ENCODE data around the gene ILDR2. TPM values are rescaled to one million over a fixed set of nuclear protein-coding genes. Genes with fewer than 3 reads are reported as not detected.
"Not testable (repeated sequence)": the region's sequence is repeated elsewhere in the genome, so short reads cannot be mapped to it uniquely, and the experiment has no call there.

ILDR2 gene
- total RNA-seq, 2 experiments from 2014 or later, result 0.47 to 0.67 TPM

- H3K27me3 Mint-ChIP-seq, result peaks cover 45% of the 10 kb centered on the region
- intact Hi-C loops (cut with DNase I, micrococcal nuclease), result loop anchor here in 1 of 2 experiments (5.0 kb wide), 1 partner anchor 1293 kb away; the partner anchor contains the start of gene TIPRL
- ATAC-seq (ENCODE audit: poor library complexity) (peak; percentile 78), DNase-seq (peak in 11 of 14 experiments; percentile 2 to 57 (median 19))
- Histone ChIP-seq H3K4me1 (ENCODE audit: insufficient read depth, low read length) (peaks cover 13% of the 10 kb centered on the region), H3K27me3 (ENCODE audit: control insufficient read depth in 1 of 2, insufficient read depth in 2 of 2, low read length in 2 of 2) (peaks cover 23 to 26% of the 10 kb centered on the region in 2 experiments), H3K9me3 (ENCODE audit: control insufficient read depth in 1 of 2, insufficient read depth in 1 of 2, low read length in 2 of 2) (peaks cover 0 to 7% of the 10 kb centered on the region in 2 experiments), H3K4me3 (ENCODE audit: low read length) (no peak overlapping the region), H3K27ac (ENCODE audit: low read depth in 1 of 2, low read length in 2 of 2) (no peak overlapping the region), H3K36me3 (ENCODE audit: insufficient read depth, low read length) (no peaks in the 10 kb centered on the region)
- H3K27ac Mint-ChIP-seq, result no peak overlapping the region
- peaks cover 22% of the 10 kb centered on the region for H3K4me1 Mint-ChIP-seq (ENCODE audit: low read depth)
- no peaks in the 10 kb centered on the region for H3K9me3 Mint-ChIP-seq
- CTCF ChIA-PET, result interaction anchor here (2.0 kb wide), 1 partner anchor 26 kb away, joined by 6 read pairs; no protein-coding TSS in a partner anchor
- no peaks in the 10 kb centered on the region for H3K36me3 Mint-ChIP-seq (ENCODE audit: low read depth)
- POLR2A ChIA-PET, result interaction anchor here (0.6 to 1.6 kb wide), 2 partner anchors 46 to 670 kb away, joined by 3 read pairs; no protein-coding TSS in a partner anchor
- no peak overlapping the region for H3K4me3 Mint-ChIP-seq
- peak; percentile 45 for TF ChIP-seq CTCF (IDR thresholded peaks at IDR 0.05)
Observed at GRCh38 chr1:166884040-166884642, 91.2 kb downstream of the ILDR2 start.

GRCh38 chr1:166882893-166883292, 92.4 kb downstream of the ILDR2 start:
- no peak overlapping the region for H3K4me3 Mint-ChIP-seq
- peaks cover 36% of the 10 kb centered on the region for H3K27me3 Mint-ChIP-seq
- H3K9me3 Mint-ChIP-seq, result no peaks in the 10 kb centered on the region
- Histone ChIP-seq H3K4me3 (ENCODE audit: low read length) (no peak overlapping the region), H3K27ac (ENCODE audit: low read depth in 1 of 2, low read length in 2 of 2) (no peak overlapping the region), H3K4me1 (ENCODE audit: insufficient read depth, low read length) (peaks cover 13% of the 10 kb centered on the region), H3K27me3 (ENCODE audit: control insufficient read depth in 1 of 2, insufficient read depth in 2 of 2, low read length in 2 of 2) (peaks cover 23 to 26% of the 10 kb centered on the region in 2 experiments), H3K36me3 (ENCODE audit: insufficient read depth, low read length) (no peaks in the 10 kb centered on the region), H3K9me3 (ENCODE audit: control insufficient read depth in 1 of 2, insufficient read depth in 1 of 2, low read length in 2 of 2) (peaks cover 0 to 7% of the 10 kb centered on the region in 2 experiments)
- intact Hi-C loops (cut with DNase I, micrococcal nuclease), result loop anchor here in 1 of 2 experiments (5.0 kb wide), 1 partner anchor 1294 kb away; the partner anchor contains the start of gene TIPRL
- H3K36me3 Mint-ChIP-seq (ENCODE audit: low read depth), result no peaks in the 10 kb centered on the region
- peaks cover 22% of the 10 kb centered on the region for H3K4me1 Mint-ChIP-seq (ENCODE audit: low read depth)
- POLR2A ChIA-PET, result interaction anchor here (1.6 kb wide), 1 partner anchor 44 kb away, joined by 3 read pairs; no protein-coding TSS in a partner anchor
- H3K27ac Mint-ChIP-seq, result no peak overlapping the region
- CTCF ChIA-PET, result interaction anchor here (2.0 kb wide), 1 partner anchor 28 kb away, joined by 6 read pairs; no protein-coding TSS in a partner anchor
- ATAC-seq (ENCODE audit: poor library complexity) (no peak), DNase-seq (peak in 1 of 14 experiments; percentile 9)
- no peak for TF ChIP-seq CTCF (IDR thresholded peaks at IDR 0.05)

DNA sequence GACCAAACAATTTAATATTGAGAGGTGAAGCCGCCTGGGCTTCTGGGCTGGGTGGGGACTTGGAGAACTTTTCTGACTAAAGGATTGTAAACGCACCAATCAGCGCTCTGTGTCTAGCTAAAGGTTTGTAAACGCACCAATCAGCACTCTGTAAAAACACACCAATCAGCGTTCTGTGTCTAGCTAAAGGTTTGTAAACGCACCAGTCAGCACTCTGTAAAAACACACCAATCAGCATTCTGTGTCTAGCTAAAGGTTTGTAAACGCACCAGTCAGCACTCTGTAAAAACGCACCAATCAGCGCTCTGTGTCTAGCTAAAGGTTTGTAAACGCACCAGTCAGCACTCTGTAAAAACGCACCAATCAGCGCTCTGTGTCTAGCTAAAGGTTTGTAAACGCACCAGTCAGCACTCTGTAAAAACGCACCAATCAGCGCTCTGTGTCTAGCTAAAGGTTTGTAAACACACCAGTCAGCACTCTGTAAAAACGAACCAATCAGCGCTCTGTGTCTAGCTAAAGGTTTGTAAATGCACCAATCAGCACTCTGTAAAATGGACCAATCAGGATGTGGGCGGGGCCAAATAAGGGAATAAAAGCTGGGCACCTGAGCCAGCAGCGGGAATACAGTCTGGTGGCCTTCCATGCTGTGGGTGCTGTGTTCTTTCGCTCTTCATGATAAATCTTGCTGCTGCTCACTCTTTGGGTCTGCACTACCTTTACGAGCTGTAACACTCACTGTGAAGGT, 97.0 kb downstream of the ILDR2 start:
- intact Hi-C loops (cut with DNase I, micrococcal nuclease), result loop anchor here (5.0 kb wide), 4 partner anchors 41 to 1059 kb away; partner anchors contain the start of genes DCAF6 (in 1 of the 2), MPC2 (in 1 of the 2) and POGK (in 1 of the 2)
- ATAC-seq (ENCODE audit: poor library complexity); DNase-seq; H3K4me3 Mint-ChIP-seq; H3K27ac ChIP-seq (ENCODE audit: low read depth in 1 of 2, low read length in 2 of 2); POLR2A ChIA-PET; H3K36me3 ChIP-seq (ENCODE audit: insufficient read depth, low read length); H3K4me3 ChIP-seq (ENCODE audit: low read length); H3K36me3 Mint-ChIP-seq (ENCODE audit: low read depth); H3K9me3 ChIP-seq (ENCODE audit: control insufficient read depth in 1 of 2, insufficient read depth in 1 of 2, low read length in 2 of 2); H3K9me3 Mint-ChIP-seq; H3K27me3 ChIP-seq (ENCODE audit: control insufficient read depth in 1 of 2, insufficient read depth in 2 of 2, low read length in 2 of 2); H3K27ac Mint-ChIP-seq: not testable (repeated sequence)
- H3K4me1 ChIP-seq (ENCODE audit: insufficient read depth, low read length), result peaks cover 23% of the 10 kb centered on the region
- Mint-ChIP-seq H3K27me3 (peaks cover 12% of the 10 kb centered on the region), H3K4me1 (ENCODE audit: low read depth) (peaks cover 36% of the 10 kb centered on the region)
- CTCF ChIA-PET, result interaction anchor here (1.3 to 1.6 kb wide), 2 partner anchors 32 to 181 kb away, joined by 5 to 9 read pairs; no protein-coding TSS in a partner anchor

Data from CD4-positive, alpha-beta T cell (primary cell).